Measurements from ENCODE around the gene GRIK3.

DNA sequence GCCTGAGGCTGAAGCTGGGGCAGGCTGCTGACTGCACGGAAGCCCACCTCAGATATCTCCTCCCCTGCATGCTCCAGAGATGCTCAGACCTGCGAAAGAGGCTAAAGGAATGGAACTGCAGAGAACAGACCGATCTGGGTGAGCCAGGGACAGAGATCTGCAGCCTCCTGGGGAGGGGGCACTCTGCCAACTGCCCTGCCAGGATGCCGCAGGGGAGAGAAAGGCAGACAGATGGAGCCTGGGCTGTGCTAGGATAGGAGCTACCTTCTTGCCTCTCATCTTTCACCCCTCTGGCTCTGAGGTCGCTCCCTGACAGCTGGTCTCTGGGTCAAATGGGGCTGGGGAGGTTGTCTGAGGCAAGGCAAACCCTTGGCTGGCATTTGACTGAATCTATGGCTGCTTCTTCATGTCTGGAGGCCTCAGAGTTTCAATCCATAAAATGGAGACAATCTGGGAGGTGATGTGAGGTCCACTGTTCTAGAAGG, 238.2 kb downstream of the GRIK3 start:
- TF ChIP-seq, protein P1, sequence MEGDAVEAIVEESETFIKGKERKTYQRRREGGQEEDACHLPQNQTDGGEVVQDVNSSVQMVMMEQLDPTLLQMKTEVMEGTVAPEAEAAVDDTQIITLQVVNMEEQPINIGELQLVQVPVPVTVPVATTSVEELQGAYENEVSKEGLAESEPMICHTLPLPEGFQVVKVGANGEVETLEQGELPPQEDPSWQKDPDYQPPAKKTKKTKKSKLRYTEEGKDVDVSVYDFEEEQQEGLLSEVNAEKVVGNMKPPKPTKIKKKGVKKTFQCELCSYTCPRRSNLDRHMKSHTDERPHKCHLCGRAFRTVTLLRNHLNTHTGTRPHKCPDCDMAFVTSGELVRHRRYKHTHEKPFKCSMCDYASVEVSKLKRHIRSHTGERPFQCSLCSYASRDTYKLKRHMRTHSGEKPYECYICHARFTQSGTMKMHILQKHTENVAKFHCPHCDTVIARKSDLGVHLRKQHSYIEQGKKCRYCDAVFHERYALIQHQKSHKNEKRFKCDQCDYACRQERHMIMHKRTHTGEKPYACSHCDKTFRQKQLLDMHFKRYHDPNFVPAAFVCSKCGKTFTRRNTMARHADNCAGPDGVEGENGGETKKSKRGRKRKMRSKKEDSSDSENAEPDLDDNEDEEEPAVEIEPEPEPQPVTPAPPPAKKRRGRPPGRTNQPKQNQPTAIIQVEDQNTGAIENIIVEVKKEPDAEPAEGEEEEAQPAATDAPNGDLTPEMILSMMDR (IDR thresholded peaks at IDR 0.05): no peak
- no peak for TF ChIP-seq EP300 (IDR thresholded peaks at IDR 0.05; ENCODE audit: low read depth)
- no peak for TF ChIP-seq POLR2A (IDR thresholded peaks at IDR 0.05)
